22Rv1 (cell line): ENCODE data around the gene LEMD1.

Source experiments
- CTCF ChIP-seq: fragments of 450-650 bp; IDR thresholded peaks from 2 replicates; pipeline ENCODE4 v1.5.1; 2017; ENCODE audit warnings: mild to moderate bottlenecking
- ZFX ChIP-seq: fragments of 450-650 bp; IDR thresholded peaks from 2 replicates; pipeline ENCODE4 v1.6.1; 2017; ENCODE audit warnings: antibody characterized with exemption, borderline replicate concordance

GRCh38 chr1:205442051-205442725 lies 20.3 kb upstream of the LEMD1 start:
- TF ChIP-seq CTCF: no peak
- no peak for TF ChIP-seq ZFX
